Neural cell (in vitro differentiated cells): ENCODE measurements around the gene CNN1.

Experiments used
- EP300 ChIP-seq: fragments of 450-650 bp; conservative IDR thresholded peaks from 2 replicates; pipeline ENCODE4 v1.6.1; 2014; ENCODE audit warnings: antibody characterized with exemption, mild to moderate bottlenecking, moderate library complexity; ENCODE audit not compliant: poor library complexity, severe bottlenecking
- RAD21 ChIP-seq: fragments of 450-650 bp; conservative IDR thresholded peaks from 2 replicates; pipeline ENCODE4 v1.6.1; 2014; ENCODE audit warnings: antibody characterized with exemption, mild to moderate bottlenecking, moderate library complexity
- TF ChIP-seq, protein P1 (sequence below): fragments of 450-650 bp; IDR thresholded peaks from 2 replicates; pipeline ENCODE4 v1.5.1; 2014; ENCODE audit warnings: antibody characterized with exemption, mild to moderate bottlenecking, moderate library complexity; ENCODE audit not compliant: poor library complexity, severe bottlenecking
- TF ChIP-seq, protein P2 (sequence below): IDR thresholded peaks from 2 replicates; pipeline ENCODE4 v1.6.1; 2012; ENCODE audit warnings: borderline replicate concordance

GRCh38 chr19:11513946-11514345 lies 24.7 kb upstream of the CNN1 start:
- TF ChIP-seq, protein P1, sequence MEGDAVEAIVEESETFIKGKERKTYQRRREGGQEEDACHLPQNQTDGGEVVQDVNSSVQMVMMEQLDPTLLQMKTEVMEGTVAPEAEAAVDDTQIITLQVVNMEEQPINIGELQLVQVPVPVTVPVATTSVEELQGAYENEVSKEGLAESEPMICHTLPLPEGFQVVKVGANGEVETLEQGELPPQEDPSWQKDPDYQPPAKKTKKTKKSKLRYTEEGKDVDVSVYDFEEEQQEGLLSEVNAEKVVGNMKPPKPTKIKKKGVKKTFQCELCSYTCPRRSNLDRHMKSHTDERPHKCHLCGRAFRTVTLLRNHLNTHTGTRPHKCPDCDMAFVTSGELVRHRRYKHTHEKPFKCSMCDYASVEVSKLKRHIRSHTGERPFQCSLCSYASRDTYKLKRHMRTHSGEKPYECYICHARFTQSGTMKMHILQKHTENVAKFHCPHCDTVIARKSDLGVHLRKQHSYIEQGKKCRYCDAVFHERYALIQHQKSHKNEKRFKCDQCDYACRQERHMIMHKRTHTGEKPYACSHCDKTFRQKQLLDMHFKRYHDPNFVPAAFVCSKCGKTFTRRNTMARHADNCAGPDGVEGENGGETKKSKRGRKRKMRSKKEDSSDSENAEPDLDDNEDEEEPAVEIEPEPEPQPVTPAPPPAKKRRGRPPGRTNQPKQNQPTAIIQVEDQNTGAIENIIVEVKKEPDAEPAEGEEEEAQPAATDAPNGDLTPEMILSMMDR: no peak
- no peak for TF ChIP-seq RAD21
- TF ChIP-seq, protein P2, sequence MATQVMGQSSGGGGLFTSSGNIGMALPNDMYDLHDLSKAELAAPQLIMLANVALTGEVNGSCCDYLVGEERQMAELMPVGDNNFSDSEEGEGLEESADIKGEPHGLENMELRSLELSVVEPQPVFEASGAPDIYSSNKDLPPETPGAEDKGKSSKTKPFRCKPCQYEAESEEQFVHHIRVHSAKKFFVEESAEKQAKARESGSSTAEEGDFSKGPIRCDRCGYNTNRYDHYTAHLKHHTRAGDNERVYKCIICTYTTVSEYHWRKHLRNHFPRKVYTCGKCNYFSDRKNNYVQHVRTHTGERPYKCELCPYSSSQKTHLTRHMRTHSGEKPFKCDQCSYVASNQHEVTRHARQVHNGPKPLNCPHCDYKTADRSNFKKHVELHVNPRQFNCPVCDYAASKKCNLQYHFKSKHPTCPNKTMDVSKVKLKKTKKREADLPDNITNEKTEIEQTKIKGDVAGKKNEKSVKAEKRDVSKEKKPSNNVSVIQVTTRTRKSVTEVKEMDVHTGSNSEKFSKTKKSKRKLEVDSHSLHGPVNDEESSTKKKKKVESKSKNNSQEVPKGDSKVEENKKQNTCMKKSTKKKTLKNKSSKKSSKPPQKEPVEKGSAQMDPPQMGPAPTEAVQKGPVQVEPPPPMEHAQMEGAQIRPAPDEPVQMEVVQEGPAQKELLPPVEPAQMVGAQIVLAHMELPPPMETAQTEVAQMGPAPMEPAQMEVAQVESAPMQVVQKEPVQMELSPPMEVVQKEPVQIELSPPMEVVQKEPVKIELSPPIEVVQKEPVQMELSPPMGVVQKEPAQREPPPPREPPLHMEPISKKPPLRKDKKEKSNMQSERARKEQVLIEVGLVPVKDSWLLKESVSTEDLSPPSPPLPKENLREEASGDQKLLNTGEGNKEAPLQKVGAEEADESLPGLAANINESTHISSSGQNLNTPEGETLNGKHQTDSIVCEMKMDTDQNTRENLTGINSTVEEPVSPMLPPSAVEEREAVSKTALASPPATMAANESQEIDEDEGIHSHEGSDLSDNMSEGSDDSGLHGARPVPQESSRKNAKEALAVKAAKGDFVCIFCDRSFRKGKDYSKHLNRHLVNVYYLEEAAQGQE: no peak
- TF ChIP-seq EP300: no peak
